ENCODE measurements around the gene YRDC.

- TF ChIP-seq BRF2 (CRISPR knock-in tag; IDR thresholded peaks at IDR 0.05): no peak
- no peak for TF ChIP-seq HMG20B (CRISPR knock-in tag; conservative IDR thresholded peaks at IDR 0.05)
- no peak for TF ChIP-seq FLYWCH1 (CRISPR knock-in tag; IDR thresholded peaks at IDR 0.05)
- TF ChIP-seq CAMTA2 (CRISPR knock-in tag; IDR thresholded peaks at IDR 0.05; ENCODE audit: borderline replicate concordance): no peak
- TF ChIP-seq ZNF225 (CRISPR knock-in tag; IDR thresholded peaks at IDR 0.05): no peak
- TF ChIP-seq ESRRA (CRISPR knock-in tag; IDR thresholded peaks at IDR 0.05; ENCODE audit: low read depth): no peak
- TF ChIP-seq ATF2 (CRISPR knock-in tag; IDR thresholded peaks at IDR 0.05): no peak
- TF ChIP-seq ATF3 (CRISPR knock-in tag; IDR thresholded peaks at IDR 0.05): no peak
- TF ChIP-seq KAT2B (IDR thresholded peaks at IDR 0.05; ENCODE audit: borderline replicate concordance, low read depth, low read length): no peak
- TF ChIP-seq ZNF670 (CRISPR knock-in tag; IDR thresholded peaks at IDR 0.05; ENCODE audit: borderline replicate concordance): no peak
Measured at GRCh38 chr1:37764888-37765441, 43.0 kb downstream of the YRDC start, which contains the start of gene EPHA10.

Data from HepG2 (cell line).